ENCODE results near the gene CPA1.

DNA sequence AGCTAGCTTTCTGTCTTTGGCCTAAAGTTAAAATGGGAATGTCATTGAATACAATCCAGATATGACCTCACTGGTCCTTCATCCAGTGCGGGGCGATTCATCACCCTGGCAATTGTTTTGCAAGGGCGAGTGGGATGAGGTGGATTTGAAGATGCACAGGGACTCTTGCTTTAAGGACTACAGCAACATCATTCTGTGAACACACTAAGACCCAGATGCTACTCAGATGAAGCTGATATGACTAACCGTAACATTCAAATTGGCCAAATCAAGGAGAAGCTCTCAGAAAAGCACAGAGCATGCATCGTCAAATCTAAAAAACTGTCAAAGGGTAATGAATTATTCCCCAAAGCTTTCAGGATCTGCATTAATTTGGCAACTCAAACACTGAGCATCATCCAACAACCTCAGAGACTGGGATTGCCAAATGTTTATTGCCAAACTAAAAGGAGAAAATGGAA lies 12.8 kb downstream of the CPA1 start:
- TF ChIP-seq, protein P1, sequence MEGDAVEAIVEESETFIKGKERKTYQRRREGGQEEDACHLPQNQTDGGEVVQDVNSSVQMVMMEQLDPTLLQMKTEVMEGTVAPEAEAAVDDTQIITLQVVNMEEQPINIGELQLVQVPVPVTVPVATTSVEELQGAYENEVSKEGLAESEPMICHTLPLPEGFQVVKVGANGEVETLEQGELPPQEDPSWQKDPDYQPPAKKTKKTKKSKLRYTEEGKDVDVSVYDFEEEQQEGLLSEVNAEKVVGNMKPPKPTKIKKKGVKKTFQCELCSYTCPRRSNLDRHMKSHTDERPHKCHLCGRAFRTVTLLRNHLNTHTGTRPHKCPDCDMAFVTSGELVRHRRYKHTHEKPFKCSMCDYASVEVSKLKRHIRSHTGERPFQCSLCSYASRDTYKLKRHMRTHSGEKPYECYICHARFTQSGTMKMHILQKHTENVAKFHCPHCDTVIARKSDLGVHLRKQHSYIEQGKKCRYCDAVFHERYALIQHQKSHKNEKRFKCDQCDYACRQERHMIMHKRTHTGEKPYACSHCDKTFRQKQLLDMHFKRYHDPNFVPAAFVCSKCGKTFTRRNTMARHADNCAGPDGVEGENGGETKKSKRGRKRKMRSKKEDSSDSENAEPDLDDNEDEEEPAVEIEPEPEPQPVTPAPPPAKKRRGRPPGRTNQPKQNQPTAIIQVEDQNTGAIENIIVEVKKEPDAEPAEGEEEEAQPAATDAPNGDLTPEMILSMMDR (IDR thresholded peaks at IDR 0.05; ENCODE audit: insufficient read depth, low read length): no peak
- no peak for TF ChIP-seq POLR2AphosphoS5 (IDR thresholded peaks at IDR 0.05; ENCODE audit: low read depth)
- TF ChIP-seq, protein P2, sequence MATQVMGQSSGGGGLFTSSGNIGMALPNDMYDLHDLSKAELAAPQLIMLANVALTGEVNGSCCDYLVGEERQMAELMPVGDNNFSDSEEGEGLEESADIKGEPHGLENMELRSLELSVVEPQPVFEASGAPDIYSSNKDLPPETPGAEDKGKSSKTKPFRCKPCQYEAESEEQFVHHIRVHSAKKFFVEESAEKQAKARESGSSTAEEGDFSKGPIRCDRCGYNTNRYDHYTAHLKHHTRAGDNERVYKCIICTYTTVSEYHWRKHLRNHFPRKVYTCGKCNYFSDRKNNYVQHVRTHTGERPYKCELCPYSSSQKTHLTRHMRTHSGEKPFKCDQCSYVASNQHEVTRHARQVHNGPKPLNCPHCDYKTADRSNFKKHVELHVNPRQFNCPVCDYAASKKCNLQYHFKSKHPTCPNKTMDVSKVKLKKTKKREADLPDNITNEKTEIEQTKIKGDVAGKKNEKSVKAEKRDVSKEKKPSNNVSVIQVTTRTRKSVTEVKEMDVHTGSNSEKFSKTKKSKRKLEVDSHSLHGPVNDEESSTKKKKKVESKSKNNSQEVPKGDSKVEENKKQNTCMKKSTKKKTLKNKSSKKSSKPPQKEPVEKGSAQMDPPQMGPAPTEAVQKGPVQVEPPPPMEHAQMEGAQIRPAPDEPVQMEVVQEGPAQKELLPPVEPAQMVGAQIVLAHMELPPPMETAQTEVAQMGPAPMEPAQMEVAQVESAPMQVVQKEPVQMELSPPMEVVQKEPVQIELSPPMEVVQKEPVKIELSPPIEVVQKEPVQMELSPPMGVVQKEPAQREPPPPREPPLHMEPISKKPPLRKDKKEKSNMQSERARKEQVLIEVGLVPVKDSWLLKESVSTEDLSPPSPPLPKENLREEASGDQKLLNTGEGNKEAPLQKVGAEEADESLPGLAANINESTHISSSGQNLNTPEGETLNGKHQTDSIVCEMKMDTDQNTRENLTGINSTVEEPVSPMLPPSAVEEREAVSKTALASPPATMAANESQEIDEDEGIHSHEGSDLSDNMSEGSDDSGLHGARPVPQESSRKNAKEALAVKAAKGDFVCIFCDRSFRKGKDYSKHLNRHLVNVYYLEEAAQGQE (IDR thresholded peaks at IDR 0.05; ENCODE audit: insufficient replicate concordance, low read depth): no peak

Measured in HL-60 (cell line).